Measurements from ENCODE around the gene LRRN2.

Gene LRRN2

DNA sequence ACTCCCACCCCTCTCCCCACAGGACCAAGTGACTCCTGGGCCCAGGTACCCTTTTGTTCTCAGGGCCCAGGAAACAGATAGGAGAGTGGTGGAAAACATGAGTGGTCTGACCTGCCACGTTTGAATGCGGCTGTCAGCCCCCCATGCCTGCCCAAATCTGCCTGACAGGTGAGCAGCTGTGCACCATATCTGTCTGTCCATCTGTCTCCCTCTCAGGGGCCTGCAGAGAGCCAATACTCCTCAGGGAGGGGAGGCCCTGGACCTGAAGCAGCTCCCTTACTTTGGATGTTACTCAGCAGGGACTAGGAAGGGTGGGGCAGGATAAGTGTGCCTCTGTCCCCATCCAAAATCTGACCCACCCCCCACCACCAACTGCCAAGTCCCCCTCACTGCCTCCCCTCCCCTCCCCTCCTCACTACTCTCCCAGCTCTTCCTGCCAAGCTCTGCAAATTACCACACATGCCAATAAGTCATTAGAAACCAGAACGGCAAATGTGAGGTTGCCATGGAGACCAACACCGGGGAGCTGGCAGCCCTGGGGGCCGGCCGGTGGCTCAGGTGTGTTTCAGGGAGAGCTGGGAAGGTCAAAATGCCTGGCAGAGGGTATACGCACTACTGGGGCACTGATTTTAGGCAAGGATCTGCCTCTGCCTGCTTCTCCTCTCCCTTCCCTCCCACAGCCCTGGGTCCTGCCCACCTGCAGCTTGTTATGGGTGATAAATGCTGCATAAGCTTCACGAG lies 11.5 kb downstream of the LRRN2 start:
- peak; percentile 39 to 47 for DNase-seq
- TF ChIP-seq POLR2A (IDR thresholded peaks at IDR 0.05; ENCODE audit: low read length) (no peak), GATA1 (IDR thresholded peaks at IDR 0.05; ENCODE audit: low read depth, low read length) (no peak)

DNA sequence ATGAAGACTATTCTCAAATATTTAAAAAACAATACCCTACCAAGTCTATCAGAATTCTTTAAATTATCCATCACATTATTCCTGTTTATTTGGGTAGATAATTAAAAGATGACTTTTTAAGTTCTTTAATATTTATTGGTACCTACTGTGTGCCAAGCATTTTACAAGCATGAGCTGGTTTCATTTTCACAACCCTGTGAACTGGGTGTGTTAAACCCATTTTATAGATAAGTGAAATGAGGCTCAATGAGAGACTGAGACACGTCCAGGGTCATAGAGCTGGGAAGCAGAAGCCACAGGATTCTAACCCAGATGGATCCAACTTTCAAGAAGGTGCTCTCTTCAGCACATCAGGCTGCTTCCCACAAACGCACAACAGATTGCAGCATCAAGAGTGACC lies 12.3 kb downstream of the LRRN2 start:
- TF ChIP-seq POLR2A (IDR thresholded peaks at IDR 0.05; ENCODE audit: low read length): no peak
- no peak for TF ChIP-seq GATA1 (IDR thresholded peaks at IDR 0.05; ENCODE audit: low read depth, low read length)

DNA sequence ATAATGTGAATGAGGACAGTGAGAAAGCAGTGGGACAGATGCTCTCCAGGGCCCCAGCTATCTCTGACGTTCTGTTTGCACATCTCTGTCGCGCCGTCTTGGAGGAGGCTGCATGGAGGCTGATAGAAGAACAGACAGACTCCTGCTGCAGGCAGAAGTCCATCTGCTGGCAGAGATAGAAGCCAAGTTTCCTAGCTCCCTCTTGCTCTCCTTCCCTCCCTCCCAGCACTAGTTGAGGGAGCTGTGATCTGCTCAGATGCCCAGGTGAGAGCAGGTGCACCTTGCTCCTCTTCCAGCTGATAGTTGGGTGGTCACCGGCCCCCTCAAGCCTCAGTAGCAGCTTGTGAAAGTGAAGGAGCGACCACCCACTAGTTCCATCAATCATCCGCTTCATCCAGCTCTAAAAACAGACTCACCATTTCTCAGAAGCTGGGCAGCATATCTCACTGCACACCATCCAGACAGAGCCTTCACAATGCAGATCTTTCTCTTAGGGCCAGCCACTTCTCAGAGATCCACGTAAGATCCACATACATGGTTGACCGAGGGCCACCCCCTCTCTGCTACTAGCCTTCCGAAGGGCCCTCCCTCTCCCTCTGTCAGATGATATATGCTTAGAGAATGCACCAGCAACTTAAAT lies 12.9 kb downstream of the LRRN2 start:
- DNase-seq: peak; percentile 95 to 99
- TF ChIP-seq POLR2A (IDR thresholded peaks at IDR 0.05; ENCODE audit: low read length) (no peak), GATA1 (IDR thresholded peaks at IDR 0.05; ENCODE audit: low read depth, low read length) (peak; percentile 68)

More for the DNA sequence above, 12.3 kb downstream of the LRRN2 start:
- DNase-seq: peak; percentile 55 to 65

DNA sequence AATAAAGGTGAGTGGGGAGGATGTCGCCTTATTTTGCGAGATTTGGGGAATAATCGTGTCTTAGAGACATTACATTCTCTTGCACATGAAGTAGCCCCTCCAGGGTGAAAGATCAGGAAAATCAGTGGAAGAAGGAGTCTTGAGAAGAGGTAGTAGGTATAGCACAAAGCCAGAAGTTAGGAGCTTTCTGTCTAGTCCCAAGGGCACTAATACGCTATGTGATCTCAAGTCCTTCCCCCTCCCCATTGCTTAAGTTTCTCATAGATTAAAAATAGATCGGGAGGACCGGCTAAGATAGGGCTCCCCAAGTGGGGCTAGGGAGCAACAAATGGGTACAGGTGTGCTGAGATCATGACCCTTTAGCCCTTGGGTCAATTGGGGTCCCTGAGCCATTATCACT lies 13.5 kb downstream of the LRRN2 start:
- TF ChIP-seq POLR2A (IDR thresholded peaks at IDR 0.05; ENCODE audit: low read length) (no peak), GATA1 (IDR thresholded peaks at IDR 0.05; ENCODE audit: low read depth, low read length) (no peak)
- DNase-seq: no peak

DNA sequence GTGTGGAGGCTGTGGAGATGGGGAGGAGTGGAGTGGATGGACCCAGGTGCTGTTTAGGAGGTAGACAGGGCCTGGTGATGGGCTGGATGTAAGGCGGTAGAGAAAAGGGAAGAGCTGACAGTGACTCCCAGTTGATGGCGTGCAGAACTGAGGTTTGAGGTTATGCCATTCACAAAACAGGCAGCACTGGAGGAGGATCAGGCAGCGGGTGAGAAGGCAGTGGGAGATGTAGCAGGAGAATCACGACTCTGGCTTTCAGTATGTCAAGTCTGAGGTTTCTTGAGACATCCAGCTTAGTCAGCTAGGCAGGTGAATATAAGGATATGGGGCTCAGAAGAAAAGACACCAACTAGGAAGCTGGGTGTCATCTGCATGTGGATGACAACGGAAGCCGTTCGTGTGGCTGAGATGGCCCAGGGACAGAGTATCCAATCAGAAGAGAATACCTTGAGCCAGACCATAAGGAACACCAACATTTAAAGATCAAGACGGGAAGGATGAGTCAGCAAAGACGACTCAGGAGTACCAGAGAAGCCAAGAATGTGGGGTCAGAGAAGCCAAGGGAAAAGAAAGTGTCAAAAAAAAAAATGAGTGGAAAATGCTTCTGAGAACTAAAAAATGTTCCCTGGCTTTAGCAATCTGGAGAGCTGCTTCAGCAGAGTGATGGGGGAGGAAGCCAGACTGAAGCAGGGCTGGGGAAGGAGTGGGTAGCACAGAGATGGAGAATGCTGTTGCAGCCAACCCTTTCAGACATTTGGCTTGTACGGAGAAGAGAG lies 15.2 kb downstream of the LRRN2 start:
- DNase-seq: peak; percentile 19 to 57
- TF ChIP-seq POLR2A (IDR thresholded peaks at IDR 0.05; ENCODE audit: low read length) (no peak), GATA1 (IDR thresholded peaks at IDR 0.05; ENCODE audit: low read depth, low read length) (no peak)

DNA sequence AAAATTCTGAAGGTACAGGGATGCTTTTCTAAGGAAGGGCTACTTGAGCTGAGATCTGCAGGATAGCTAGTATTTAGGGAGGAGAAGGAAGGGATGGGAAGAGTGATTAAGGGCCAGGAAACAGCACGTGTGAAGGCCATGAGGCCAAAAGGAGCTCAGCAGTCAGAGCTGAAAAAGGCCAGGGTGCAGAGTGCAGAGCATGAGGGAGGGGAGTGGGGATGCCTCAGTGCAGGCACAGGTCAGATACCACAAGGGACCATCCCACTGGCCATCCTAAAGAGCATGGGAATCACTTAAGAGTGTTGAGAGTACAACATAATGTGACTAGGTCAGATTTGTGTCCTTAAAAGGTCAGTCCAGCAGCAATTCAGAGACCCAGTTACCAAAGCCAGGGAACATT lies 16.0 kb downstream of the LRRN2 start:
- TF ChIP-seq POLR2A (IDR thresholded peaks at IDR 0.05; ENCODE audit: low read length) (no peak), GATA1 (IDR thresholded peaks at IDR 0.05; ENCODE audit: low read depth, low read length) (no peak)
- no peak for DNase-seq

DNA sequence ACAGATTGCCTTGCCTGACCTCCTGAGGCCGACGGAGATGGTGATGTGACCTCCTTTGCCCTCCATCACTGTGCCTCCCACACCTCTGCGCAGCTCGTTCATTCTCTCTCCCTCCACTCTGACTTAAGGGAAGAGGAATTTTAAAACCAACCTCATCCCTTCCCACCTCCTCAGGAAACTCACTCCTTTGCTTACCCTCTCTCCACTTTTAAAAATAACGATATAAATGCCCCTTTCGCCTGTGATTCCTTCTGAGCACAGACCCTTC lies 21.2 kb downstream of the LRRN2 start:
- TF ChIP-seq GATA1 (IDR thresholded peaks at IDR 0.05; ENCODE audit: low read depth, low read length): no peak
- TF ChIP-seq POLR2A (IDR thresholded peaks at IDR 0.05; ENCODE audit: low read length): no peak

DNA sequence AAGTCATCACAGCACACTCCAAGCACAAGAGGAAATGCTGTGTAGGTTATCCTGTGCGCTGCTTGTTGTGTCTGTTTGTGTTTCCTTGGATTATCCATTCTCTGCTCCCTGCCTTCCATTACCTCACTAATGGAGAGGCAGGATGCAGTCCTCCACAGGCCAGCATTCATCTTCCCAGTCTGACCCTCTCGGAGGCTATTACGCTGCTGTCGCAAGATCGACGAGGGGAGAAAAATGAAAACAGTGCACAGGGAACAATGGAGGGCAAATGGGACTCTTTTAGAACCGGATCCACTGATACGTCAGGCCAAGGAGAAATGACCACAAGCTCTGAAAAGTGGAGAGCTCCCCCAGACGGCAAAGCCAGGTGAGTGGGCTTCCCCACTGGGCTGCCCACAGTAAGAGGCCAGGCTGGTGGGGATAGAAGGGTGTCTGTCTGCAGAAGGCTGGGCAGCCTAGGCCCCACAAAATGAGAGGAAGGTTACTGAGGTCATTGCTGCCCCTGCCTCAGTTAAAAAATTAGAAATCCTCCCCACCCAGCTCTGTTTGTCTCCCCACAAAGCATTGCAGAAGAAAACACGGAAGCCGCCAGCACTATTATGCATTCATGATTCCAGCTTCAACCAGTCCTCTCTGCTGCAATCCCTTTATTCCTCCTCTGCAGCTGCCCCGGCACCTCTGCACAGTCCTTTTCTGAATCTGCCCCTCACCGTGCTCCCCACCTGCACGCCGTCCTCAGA lies 21.7 kb downstream of the LRRN2 start:
- no peak for TF ChIP-seq GATA1 (IDR thresholded peaks at IDR 0.05; ENCODE audit: low read depth, low read length)
- TF ChIP-seq POLR2A (IDR thresholded peaks at IDR 0.05; ENCODE audit: low read length): no peak
- no peak for DNase-seq

More for the DNA sequence above, 21.2 kb downstream of the LRRN2 start:
- no peak for DNase-seq

DNA sequence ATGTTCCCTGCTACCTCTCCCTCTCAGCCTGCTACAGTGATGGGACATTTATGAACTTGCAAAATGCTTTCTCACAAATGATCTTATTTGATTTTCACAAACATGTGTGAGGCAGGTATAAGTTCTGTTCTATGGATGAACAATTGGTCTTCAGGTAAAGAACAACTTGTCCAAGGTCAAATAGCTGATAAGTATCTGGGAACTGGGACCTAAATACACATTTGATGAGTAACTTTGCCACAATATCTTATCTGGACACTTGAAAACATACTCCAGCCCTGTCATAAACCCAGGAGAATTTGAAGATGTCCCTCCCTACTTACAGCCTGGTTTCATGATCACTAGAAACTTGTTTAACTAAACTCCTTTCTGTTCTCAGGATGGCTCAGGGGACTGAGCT lies 23.0 kb downstream of the LRRN2 start:
- TF ChIP-seq POLR2A (IDR thresholded peaks at IDR 0.05; ENCODE audit: low read length) (no peak), GATA1 (IDR thresholded peaks at IDR 0.05; ENCODE audit: low read depth, low read length) (no peak)
- DNase-seq: no peak

DNA sequence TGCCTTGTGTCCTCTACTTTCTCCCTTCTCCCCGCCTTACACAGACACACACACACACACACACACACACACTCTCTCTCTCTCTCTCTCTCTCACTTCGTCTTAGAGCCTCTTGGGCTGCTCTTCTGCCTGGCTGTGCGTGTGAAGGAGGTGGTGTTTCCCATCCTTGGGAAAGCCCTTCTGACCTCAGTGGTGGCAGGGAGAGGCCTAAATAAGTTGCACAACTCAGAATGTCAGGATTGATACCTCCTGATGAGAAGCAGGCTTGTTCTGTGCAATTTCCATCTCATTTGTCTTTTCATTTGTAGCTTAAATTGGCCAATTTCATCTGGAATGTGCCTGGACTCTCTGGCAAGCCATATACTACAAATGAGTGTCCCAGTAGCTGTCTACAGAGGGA lies 25.0 kb downstream of the LRRN2 start:
- DNase-seq: no peak
- no peak for TF ChIP-seq POLR2A (IDR thresholded peaks at IDR 0.05; ENCODE audit: low read length)
- no peak for TF ChIP-seq GATA1 (IDR thresholded peaks at IDR 0.05; ENCODE audit: low read depth, low read length)

DNA sequence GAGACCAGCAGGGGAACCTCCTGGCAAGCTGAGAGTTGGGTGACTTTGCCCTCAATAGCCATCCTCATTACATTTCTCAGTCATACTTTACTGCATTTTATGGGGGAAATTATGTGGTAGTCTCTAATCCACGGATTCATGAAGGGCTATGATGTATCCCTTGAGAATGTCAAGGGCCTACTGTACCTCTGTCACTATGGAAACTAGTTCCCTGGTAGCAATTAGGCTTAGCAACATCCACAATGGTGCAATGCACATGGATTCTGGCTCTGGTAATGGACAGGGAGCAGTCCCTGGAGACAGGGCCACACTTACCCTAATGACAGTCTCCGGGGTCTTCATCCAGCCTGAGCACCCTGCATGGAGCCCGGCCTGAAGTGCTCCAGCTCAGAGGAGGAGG lies 26.5 kb downstream of the LRRN2 start:
- no peak for DNase-seq
- TF ChIP-seq GATA1 (IDR thresholded peaks at IDR 0.05; ENCODE audit: low read depth, low read length) (no peak), POLR2A (IDR thresholded peaks at IDR 0.05; ENCODE audit: low read length) (no peak)

DNA sequence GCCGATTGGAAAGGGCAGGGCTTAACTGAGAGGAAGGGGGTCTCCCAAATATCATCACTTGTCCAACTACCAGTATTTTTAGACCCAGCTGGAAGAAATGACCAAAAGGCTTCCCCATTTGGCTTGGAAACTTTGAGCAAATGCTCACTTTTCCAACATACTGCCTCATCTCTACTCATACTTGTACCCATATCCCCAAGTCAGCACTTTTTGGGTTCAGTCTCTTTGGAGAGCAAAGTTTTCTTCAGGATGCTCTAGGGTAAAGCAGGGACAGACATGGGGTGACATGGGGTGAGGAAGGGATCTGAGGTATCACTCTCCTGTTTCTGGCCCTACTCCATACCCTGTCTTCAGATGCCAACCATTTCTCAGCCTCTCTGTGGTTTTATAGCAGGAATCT lies 27.2 kb downstream of the LRRN2 start:
- TF ChIP-seq GATA1 (IDR thresholded peaks at IDR 0.05; ENCODE audit: low read depth, low read length): no peak
- TF ChIP-seq POLR2A (IDR thresholded peaks at IDR 0.05; ENCODE audit: low read length): no peak
- no peak for DNase-seq

DNA sequence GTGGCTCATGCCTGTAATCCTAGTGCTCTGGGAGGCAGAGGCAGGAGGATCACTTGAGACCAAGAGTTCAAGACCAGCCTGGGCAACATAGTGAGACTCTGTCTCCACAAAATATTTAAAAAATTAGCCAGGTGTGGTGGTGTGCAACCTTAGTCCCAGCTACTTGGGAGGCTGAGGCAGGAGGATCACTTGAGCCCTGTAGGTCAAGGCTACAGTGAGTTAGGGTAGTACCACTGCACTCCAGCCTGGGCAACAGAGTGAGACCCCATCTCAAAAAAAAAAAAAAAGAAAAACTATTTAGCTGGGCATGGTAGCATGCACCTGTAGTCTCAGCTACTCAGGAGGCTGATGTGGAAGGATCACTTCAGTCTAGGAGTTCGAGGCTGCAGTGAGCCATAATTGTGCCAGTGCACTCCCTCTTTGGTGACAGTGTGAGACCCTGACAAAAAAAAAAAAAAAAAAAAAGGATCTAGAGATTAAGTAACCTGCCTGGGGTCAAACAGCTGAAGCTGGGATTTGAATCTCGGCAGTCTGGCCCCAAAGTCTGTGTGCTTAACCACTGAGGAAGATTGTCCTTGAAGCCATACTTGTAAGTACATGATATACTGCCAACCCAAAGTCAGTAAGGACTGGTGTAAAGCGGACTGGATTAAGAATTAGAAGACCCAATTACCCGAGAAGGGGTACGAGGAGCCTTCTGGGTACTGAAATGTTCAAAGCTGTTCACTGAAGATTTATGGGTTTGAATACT lies 31.8 kb downstream of the LRRN2 start:
- no peak for DNase-seq
- TF ChIP-seq POLR2A (IDR thresholded peaks at IDR 0.05; ENCODE audit: low read length) (no peak), GATA1 (IDR thresholded peaks at IDR 0.05; ENCODE audit: low read depth, low read length) (no peak)
